K562 (cell line): ENCODE results near the gene BBX.

Source experiments
- BCLAF1 ChIP-seq, 2 experiments: fragments of 450-650 bp in 1 of 2; IDR thresholded peaks; 2 replicates each; pipeline ENCODE4 v1.6.1; 2011 to 2017; ENCODE audit warnings: low read depth in 2 of 2, antibody characterized with exemption in 1 of 2, borderline replicate concordance in 1 of 2, low read length in 1 of 2, mild to moderate bottlenecking in 1 of 2, mixed read lengths in 1 of 2; ENCODE audit not compliant: control insufficient read depth in 1 of 2
- E2F5 ChIP-seq: sonication (generic); formaldehyde crosslinking; IDR thresholded peaks from 2 replicates; pipeline ENCODE4 v1.8.0; 2022; ENCODE audit warnings: mild to moderate bottlenecking, missing genetic modification reagents
- HDGF ChIP-seq: fragments of 450-650 bp; IDR thresholded peaks from 2 replicates; pipeline ENCODE4 v1.6.1; 2016
- ZNF512 ChIP-seq: IDR thresholded peaks from 2 replicates; pipeline ENCODE4 v1.6.1; 2016; ENCODE audit warnings: missing genetic modification characterization, missing compliant biosample characterization

- TF ChIP-seq ZNF512 (tag) (no peak), HDGF (no peak), BCLAF1 (IDR thresholded peaks at IDR 0.05; ENCODE audit: borderline replicate concordance in 1 of 2, control insufficient read depth in 1 of 2, low read depth in 2 of 2, low read length in 1 of 2) (no peak), E2F5 (CRISPR knock-in tag) (no peak)
Observed at GRCh38 chr3:107594870-107595269, 72.1 kb downstream of the BBX start.
